ENCODE data around the gene FBXO7.

GRCh38 chr22:32493551-32493950, 18.9 kb downstream of the FBXO7 start:
- TF ChIP-seq POLR2AphosphoS5 (IDR thresholded peaks at IDR 0.05; ENCODE audit: low read depth), result no peak
- no peak for TF ChIP-seq CTCF (IDR thresholded peaks at IDR 0.05; ENCODE audit: insufficient read depth, low read length)
- no peak for TF ChIP-seq REST (IDR thresholded peaks at IDR 0.05; ENCODE audit: insufficient replicate concordance, low read depth)
- no peak for TF ChIP-seq GABPA (IDR thresholded peaks at IDR 0.05; ENCODE audit: low read depth)

All from HL-60 (cell line).